Measurements from ENCODE around the gene FOXK1.

FOXK1 gene

GRCh38 chr7:4806983-4807597, 125.0 kb downstream of the FOXK1 start:
- Histone ChIP-seq H3K27ac (replicated peaks) (no peak overlapping the region), H3K4me3 (replicated peaks; ENCODE audit: insufficient read depth, low read length) (no peak overlapping the region), H3K27me3 (ENCODE audit: insufficient read depth, poor library complexity, severe bottlenecking) (peaks cover 20% of the 10 kb centered on the region)
- DNase-seq (ENCODE audit: low read depth in 1 of 2, low spot score in 1 of 2), result no peak
- no peak for TF ChIP-seq POLR2AphosphoS5 (IDR thresholded peaks at IDR 0.05; ENCODE audit: low read depth)
- TF ChIP-seq GABPA (IDR thresholded peaks at IDR 0.05; ENCODE audit: low read depth), result no peak
- no peak for TF ChIP-seq REST (IDR thresholded peaks at IDR 0.05; ENCODE audit: insufficient replicate concordance, low read depth)
- no peak for TF ChIP-seq CTCF (IDR thresholded peaks at IDR 0.05; ENCODE audit: insufficient read depth, low read length)
- TF ChIP-seq SPI1 (IDR thresholded peaks at IDR 0.05; ENCODE audit: borderline replicate concordance, low read depth), result no peak

- TF ChIP-seq CTCF (IDR thresholded peaks at IDR 0.05; ENCODE audit: insufficient read depth, low read length), result no peak
- no peak for TF ChIP-seq POLR2AphosphoS5 (IDR thresholded peaks at IDR 0.05; ENCODE audit: low read depth)
- no peak for TF ChIP-seq REST (IDR thresholded peaks at IDR 0.05; ENCODE audit: insufficient replicate concordance, low read depth)
- TF ChIP-seq SPI1 (IDR thresholded peaks at IDR 0.05; ENCODE audit: borderline replicate concordance, low read depth), result no peak
- no peak for TF ChIP-seq GABPA (IDR thresholded peaks at IDR 0.05; ENCODE audit: low read depth)
- H3K4me3 ChIP-seq (replicated peaks; ENCODE audit: insufficient read depth, low read length), result no peak overlapping the region
- peaks cover 20% of the 10 kb centered on the region for H3K27me3 ChIP-seq (ENCODE audit: insufficient read depth, poor library complexity, severe bottlenecking)
- H3K27ac ChIP-seq (replicated peaks), result no peak overlapping the region
- no peak for DNase-seq (ENCODE audit: low read depth in 1 of 2, low spot score in 1 of 2)
Measured at GRCh38 chr7:4807598-4808016, 125.5 kb downstream of the FOXK1 start.

- peaks cover 20% of the 10 kb centered on the region for H3K27me3 ChIP-seq (ENCODE audit: insufficient read depth, poor library complexity, severe bottlenecking)
- TF ChIP-seq REST (IDR thresholded peaks at IDR 0.05; ENCODE audit: insufficient replicate concordance, low read depth) (no peak), GABPA (IDR thresholded peaks at IDR 0.05; ENCODE audit: low read depth) (no peak), POLR2AphosphoS5 (IDR thresholded peaks at IDR 0.05; ENCODE audit: low read depth) (no peak), SPI1 (IDR thresholded peaks at IDR 0.05; ENCODE audit: borderline replicate concordance, low read depth) (no peak), CTCF (IDR thresholded peaks at IDR 0.05; ENCODE audit: insufficient read depth, low read length) (no peak)
- H3K27ac ChIP-seq (replicated peaks), result no peak overlapping the region
- DNase-seq (ENCODE audit: low read depth in 1 of 2, low spot score in 1 of 2), result no peak
- H3K4me3 ChIP-seq (replicated peaks; ENCODE audit: insufficient read depth, low read length), result no peak overlapping the region
Measured at GRCh38 chr7:4808026-4808425, 125.9 kb downstream of the FOXK1 start.
